HEK293 (cell line): ENCODE measurements around the gene CDK2.
A peak's percentile ranks its signal among the peaks of the same experiment; 100 is the strongest.
"Not testable (repeated sequence)": the region's sequence is repeated elsewhere in the genome, so short reads cannot be mapped to it uniquely, and the experiment has no call there.

Experiments
- CTCF ChIA-PET: fragments of 350-600 bp; formaldehyde crosslinking; extraction: SDS; loops from one replicate; lab custom pipeline; 2021; ENCODE audit warnings: antibody characterized with exemption; lab: Yijun Ruan, JAX
- POLR2A ChIA-PET: fragments of 300-600 bp; formaldehyde crosslinking; extraction: SDS; loops from one replicate; lab custom pipeline; 2020; ENCODE audit warnings: antibody characterized with exemption, inconsistent platforms; lab: Yijun Ruan, JAX
- H3K27ac ChIP-seq: fragments of 200-500 bp; sonication (Bioruptor generic); 2 replicates; pipeline ENCODE4 v1.5.1; 2014; ENCODE audit warnings: low read depth, low read length, control low read depth, inconsistent platforms; ENCODE audit errors: extremely low read depth
- H3K36me3 ChIP-seq, 2 experiments: fragments of 200-500 bp in 1 of 2; sonication (Bioruptor generic) in 1 of 2; 1 replicate in 1 of 2; 2 replicates in 1 of 2; pipeline ENCODE4 v1.5.1; 2014 to 2017; ENCODE audit warnings: inconsistent platforms in 2 of 2, low read length in 2 of 2; ENCODE audit not compliant: control insufficient read depth in 2 of 2, insufficient read depth in 1 of 2
- H3K4me1 ChIP-seq: fragments of 200-500 bp; sonication (Bioruptor generic); 2 replicates; pipeline ENCODE4 v1.5.1; 2014; ENCODE audit warnings: mild to moderate bottlenecking, low read length, inconsistent platforms; ENCODE audit not compliant: control insufficient read depth, insufficient read depth
- H3K4me3 ChIP-seq: 2 replicates; pipeline ENCODE4 v1.5.1; 2011; ENCODE audit warnings: low read depth, mild to moderate bottlenecking, control low read depth, low read length, moderate library complexity
- H3K9me3 ChIP-seq: fragments of 200-500 bp; sonication (Bioruptor generic); 2 replicates; pipeline ENCODE4 v1.5.1; 2014; ENCODE audit warnings: low read depth, low read length, inconsistent platforms; ENCODE audit not compliant: control insufficient read depth, insufficient read depth
- BCL11A ChIP-seq: fragments of 450-650 bp; formaldehyde crosslinking; IDR thresholded peaks from 2 replicates; pipeline ENCODE4 v1.5.1; 2016; ENCODE audit warnings: low read depth, missing biosample characterization, missing genetic modification characterization
- YY1 ChIP-seq: fragments of 450-650 bp; formaldehyde crosslinking; IDR thresholded peaks from 2 replicates; pipeline ENCODE4 v1.5.1; 2018; ENCODE audit warnings: missing biosample characterization, missing genetic modification characterization
- ZFP3 ChIP-seq: fragments of 450-650 bp; formaldehyde crosslinking; IDR thresholded peaks from 2 replicates; pipeline ENCODE4 v1.5.1; 2016; ENCODE audit warnings: low read depth, missing biosample characterization, missing genetic modification characterization
- ZNF23 ChIP-seq: fragments of 450-650 bp; formaldehyde crosslinking; IDR thresholded peaks from 2 replicates; pipeline ENCODE4 v1.5.1; 2016; ENCODE audit warnings: missing biosample characterization, missing genetic modification characterization, borderline replicate concordance
- ZNF514 ChIP-seq: fragments of 450-650 bp; formaldehyde crosslinking; IDR thresholded peaks from 2 replicates; pipeline ENCODE4 v1.5.1; 2016; ENCODE audit warnings: missing biosample characterization, missing genetic modification characterization
- ZNF521 ChIP-seq: fragments of 450-650 bp; formaldehyde crosslinking; IDR thresholded peaks from 2 replicates; pipeline ENCODE4 v1.5.1; 2017; ENCODE audit warnings: missing biosample characterization, mild to moderate bottlenecking, missing genetic modification characterization
- ZNF529 ChIP-seq: fragments of 450-650 bp; formaldehyde crosslinking; IDR thresholded peaks from 2 replicates; pipeline ENCODE4 v1.5.1; 2017; ENCODE audit warnings: missing genetic modification characterization, missing biosample characterization; ENCODE audit not compliant: insufficient replicate concordance
- ZNF677 ChIP-seq: fragments of 450-650 bp; IDR thresholded peaks from 2 replicates; pipeline ENCODE4 v1.5.0; 2018; ENCODE audit warnings: missing biosample characterization, mild to moderate bottlenecking, missing genetic modification characterization, moderate library complexity
- ZNF791 ChIP-seq: fragments of 450-650 bp; formaldehyde crosslinking; IDR thresholded peaks from 2 replicates; pipeline ENCODE4 v1.5.1; 2016; ENCODE audit warnings: missing biosample characterization, missing genetic modification characterization
- TF ChIP-seq, protein P1 (sequence below): fragments of 450-650 bp; formaldehyde crosslinking; IDR thresholded peaks from 2 replicates; pipeline ENCODE4 v1.5.1; 2016; ENCODE audit warnings: missing biosample characterization, missing genetic modification characterization
- TF ChIP-seq, protein P2 (sequence below): fragments of 450-650 bp; formaldehyde crosslinking; IDR thresholded peaks from 2 replicates; pipeline ENCODE4 v1.5.1; 2016; ENCODE audit warnings: missing biosample characterization, missing genetic modification characterization
- TF ChIP-seq, protein P3 (sequence below): fragments of 450-650 bp; formaldehyde crosslinking; IDR thresholded peaks from 2 replicates; pipeline ENCODE4 v1.5.1; 2016; ENCODE audit warnings: missing biosample characterization, missing genetic modification characterization
- TF ChIP-seq, protein P4 (sequence below): sonication (generic); formaldehyde crosslinking; IDR thresholded peaks from 2 replicates; pipeline ENCODE4 v1.8.1; 2022; ENCODE audit warnings: mild to moderate bottlenecking, moderate library complexity, missing genetic modification reagents
- TF ChIP-seq, protein P5 (sequence below): fragments of 450-650 bp; formaldehyde crosslinking; IDR thresholded peaks from 2 replicates; pipeline ENCODE4 v1.5.1; 2017; ENCODE audit warnings: missing biosample characterization, missing genetic modification characterization

The CDK2 gene

DNA sequence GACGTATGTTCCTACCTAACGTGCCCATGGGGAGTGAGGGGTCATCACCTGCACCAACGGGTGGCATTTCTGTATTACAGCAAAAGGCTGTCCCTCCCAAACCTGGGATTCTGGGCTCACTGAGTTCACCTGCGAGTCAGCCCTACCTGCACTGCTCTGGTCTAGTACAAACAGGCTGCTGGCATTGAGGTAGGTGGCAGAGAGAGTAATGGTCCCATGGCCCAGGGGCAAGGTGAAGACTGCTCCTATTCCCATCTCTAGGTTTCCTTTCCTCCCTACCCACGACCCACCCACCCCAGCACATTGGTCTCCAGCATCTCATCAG is 30.9 kb downstream of the CDK2 start:
- ChIA-PET POLR2A (interaction anchor here (0.8 to 3.3 kb wide), 15 partner anchors 9 to 318 kb away, joined by 3 to 48 read pairs (median 3); partner anchors contain the start of genes CNPY2, PA2G4, RAB5B and RNF41), CTCF (interaction anchor here (0.6 to 4.8 kb wide), 17 partner anchors 9 to 259 kb away, joined by 3 to 46 read pairs (median 12); partner anchors contain the start of genes PA2G4, RAB5B and SMARCC2)
- peaks cover 14 to 37% of the 10 kb centered on the region in 2 experiments for H3K36me3 ChIP-seq
- TF ChIP-seq BCL11A = peak; percentile 13; the same call in 1 of the 2 replicates
- TF ChIP-seq, protein P1, sequence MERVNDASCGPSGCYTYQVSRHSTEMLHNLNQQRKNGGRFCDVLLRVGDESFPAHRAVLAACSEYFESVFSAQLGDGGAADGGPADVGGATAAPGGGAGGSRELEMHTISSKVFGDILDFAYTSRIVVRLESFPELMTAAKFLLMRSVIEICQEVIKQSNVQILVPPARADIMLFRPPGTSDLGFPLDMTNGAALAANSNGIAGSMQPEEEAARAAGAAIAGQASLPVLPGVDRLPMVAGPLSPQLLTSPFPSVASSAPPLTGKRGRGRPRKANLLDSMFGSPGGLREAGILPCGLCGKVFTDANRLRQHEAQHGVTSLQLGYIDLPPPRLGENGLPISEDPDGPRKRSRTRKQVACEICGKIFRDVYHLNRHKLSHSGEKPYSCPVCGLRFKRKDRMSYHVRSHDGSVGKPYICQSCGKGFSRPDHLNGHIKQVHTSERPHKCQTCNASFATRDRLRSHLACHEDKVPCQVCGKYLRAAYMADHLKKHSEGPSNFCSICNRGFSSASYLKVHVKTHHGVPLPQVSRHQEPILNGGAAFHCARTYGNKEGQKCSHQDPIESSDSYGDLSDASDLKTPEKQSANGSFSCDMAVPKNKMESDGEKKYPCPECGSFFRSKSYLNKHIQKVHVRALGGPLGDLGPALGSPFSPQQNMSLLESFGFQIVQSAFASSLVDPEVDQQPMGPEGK (tag by site-specific recombination) = peak; percentile 7; the same call in 1 of the 2 replicates
- TF ChIP-seq, protein P2, sequence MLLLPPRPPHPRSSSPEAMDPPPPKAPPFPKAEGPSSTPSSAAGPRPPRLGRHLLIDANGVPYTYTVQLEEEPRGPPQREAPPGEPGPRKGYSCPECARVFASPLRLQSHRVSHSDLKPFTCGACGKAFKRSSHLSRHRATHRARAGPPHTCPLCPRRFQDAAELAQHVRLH (tag by site-specific recombination) = no peak
- no peaks in the 10 kb centered on the region for H3K9me3 ChIP-seq
- no peaks in the 10 kb centered on the region; the same call in 1 of the 2 replicates for H3K4me1 ChIP-seq
- peak overlapping the region; percentile 65 for H3K4me3 ChIP-seq
- peak overlapping the region; percentile 38; the same call in 1 of the 2 replicates for H3K27ac ChIP-seq

DNA sequence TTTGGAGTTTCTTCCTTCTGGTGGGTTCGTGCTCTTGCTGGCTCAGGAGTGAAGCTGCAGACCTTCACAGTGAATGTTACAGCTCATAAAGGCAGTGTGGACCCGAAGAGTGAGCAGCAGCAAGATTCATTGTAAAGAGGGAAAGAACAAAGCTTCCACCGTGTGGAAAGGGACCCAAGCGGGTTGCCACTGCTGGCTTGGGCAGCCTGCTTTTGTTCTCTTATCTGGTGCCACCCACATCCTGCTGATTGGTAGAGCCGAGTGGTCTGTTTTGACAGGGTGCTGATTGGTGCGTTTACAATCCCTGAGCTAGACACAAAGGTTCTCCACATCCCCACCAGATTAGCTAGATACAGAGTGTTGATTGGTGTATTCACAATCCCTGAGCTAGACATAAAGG is 32.9 kb downstream of the CDK2 start:
- POLR2A ChIA-PET, H3K4me3 ChIP-seq, H3K4me1 ChIP-seq, H3K27ac ChIP-seq, H3K9me3 ChIP-seq: not testable (repeated sequence)
- peaks cover 0 to 33% of the 10 kb centered on the region in 2 experiments for H3K36me3 ChIP-seq
- CTCF ChIA-PET = interaction anchor here (1.2 to 4.8 kb wide), 2 partner anchors 30 to 40 kb away, joined by 7 to 46 read pairs; no protein-coding TSS in a partner anchor

DNA sequence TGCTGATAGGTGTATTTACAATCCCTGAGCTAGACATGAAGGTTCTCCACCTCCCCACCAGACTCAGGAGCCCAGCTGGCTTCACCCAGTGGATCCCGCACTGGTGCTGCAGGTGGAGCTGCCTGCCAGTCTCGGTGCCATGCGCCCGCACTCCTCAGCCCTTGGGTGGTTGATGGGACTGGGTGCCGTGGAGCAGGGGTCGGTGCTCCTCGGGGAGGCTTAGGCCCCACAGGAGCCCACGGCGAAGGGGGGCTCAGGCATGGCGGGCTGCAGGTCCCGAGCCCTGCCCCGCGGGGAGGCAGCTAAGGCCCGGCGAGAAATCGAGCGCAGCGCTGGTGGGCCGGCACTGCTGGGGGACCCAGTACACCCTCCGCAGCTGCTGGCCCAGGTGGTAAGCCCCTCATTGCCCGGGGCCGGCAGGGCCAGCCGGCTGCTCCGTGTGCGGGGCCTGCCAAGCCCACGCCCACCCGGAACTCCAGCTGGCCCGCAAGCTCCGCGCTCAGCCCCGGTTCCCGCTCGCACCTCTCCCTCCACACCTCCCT is 33.4 kb downstream of the CDK2 start:
- H3K9me3 ChIP-seq, H3K27ac ChIP-seq, H3K4me3 ChIP-seq, H3K4me1 ChIP-seq, POLR2A ChIA-PET: not testable (repeated sequence)
- peaks cover 0 to 34% of the 10 kb centered on the region in 2 experiments; a peak in 2 of 3 replicates for H3K36me3 ChIP-seq
- CTCF ChIA-PET = interaction anchor here (0.6 to 4.8 kb wide), 2 partner anchors 39 to 91 kb away, joined by 4 to 46 read pairs; no protein-coding TSS in a partner anchor

DNA sequence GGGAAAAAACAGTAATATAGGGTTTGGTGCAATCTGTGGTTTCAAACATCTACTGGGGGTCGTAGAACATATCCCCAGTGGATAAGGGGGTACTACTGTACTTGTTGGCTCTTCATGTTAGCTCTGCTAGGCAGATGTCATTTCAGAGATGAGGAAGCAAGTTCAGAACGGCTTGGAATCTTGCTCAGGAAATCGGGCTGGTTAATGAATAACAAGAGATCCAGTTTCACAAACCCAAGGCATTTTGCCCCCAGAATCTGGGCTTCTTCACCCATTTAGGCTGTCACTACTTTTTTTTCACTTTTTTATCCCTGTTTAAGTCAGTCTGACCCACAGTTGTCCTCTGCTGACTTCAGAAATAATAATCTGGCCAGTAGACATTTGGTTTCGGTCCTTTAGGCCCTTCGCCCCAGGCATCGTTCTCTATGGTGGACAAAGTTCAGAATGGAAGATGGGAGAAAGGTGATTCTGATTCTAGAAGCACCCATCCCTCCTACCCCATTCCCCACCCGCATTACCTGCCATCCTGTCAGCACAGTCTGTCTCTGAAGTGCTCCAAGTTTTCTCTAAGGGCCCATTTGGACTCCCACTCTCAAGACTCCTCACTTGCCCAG is 35.0 kb downstream of the CDK2 start:
- H3K27ac ChIP-seq = no peak overlapping the region
- ChIA-PET POLR2A (no interaction called here), CTCF (interaction anchor here (1.1 kb wide), 1 partner anchor 12 kb away, joined by 3 read pairs; no protein-coding TSS in a partner anchor)
- H3K4me1 ChIP-seq = no peaks in the 10 kb centered on the region; the same call in 1 of the 2 replicates
- no peak overlapping the region for H3K4me3 ChIP-seq
- TF ChIP-seq, protein P3, sequence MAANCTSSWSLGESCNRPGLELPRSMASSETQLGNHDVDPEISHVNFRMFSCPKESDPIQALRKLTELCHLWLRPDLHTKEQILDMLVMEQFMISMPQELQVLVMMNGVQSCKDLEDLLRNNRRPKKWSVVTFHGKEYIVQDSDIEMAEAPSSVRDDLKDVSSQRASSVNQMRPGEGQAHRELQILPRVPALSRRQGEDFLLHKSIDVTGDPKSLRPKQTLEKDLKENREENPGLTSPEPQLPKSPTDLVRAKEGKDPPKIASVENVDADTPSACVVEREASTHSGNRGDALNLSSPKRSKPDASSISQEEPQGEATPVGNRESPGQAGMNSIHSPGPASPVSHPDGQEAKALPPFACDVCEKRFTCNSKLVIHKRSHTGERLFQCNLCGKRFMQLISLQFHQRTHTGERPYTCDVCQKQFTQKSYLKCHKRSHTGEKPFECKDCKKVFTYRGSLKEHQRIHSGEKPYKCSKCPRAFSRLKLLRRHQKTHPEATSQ (tag by site-specific recombination) = no peak
- TF ChIP-seq, protein P4, sequence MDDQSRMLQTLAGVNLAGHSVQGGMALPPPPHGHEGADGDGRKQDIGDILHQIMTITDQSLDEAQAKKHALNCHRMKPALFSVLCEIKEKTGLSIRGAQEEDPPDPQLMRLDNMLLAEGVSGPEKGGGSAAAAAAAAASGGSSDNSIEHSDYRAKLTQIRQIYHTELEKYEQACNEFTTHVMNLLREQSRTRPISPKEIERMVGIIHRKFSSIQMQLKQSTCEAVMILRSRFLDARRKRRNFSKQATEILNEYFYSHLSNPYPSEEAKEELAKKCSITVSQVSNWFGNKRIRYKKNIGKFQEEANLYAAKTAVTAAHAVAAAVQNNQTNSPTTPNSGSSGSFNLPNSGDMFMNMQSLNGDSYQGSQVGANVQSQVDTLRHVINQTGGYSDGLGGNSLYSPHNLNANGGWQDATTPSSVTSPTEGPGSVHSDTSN = no peak
- TF ChIP-seq ZNF23 (tag by site-specific recombination) = no peak
- no peak for TF ChIP-seq ZNF529
- TF ChIP-seq YY1 = no peak
- no peak for TF ChIP-seq ZNF521
- TF ChIP-seq ZNF791 (tag by site-specific recombination) = no peak
- TF ChIP-seq ZNF514 (tag by site-specific recombination) = no peak
- TF ChIP-seq ZFP3 (tag by site-specific recombination) = no peak
- no peak for TF ChIP-seq ZNF677 (tag by site-specific recombination)
- TF ChIP-seq, protein P5, sequence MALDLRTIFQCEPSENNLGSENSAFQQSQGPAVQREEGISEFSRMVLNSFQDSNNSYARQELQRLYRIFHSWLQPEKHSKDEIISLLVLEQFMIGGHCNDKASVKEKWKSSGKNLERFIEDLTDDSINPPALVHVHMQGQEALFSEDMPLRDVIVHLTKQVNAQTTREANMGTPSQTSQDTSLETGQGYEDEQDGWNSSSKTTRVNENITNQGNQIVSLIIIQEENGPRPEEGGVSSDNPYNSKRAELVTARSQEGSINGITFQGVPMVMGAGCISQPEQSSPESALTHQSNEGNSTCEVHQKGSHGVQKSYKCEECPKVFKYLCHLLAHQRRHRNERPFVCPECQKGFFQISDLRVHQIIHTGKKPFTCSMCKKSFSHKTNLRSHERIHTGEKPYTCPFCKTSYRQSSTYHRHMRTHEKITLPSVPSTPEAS (tag by site-specific recombination) = no peak
- H3K36me3 ChIP-seq = peaks cover 0 to 29% of the 10 kb centered on the region in 2 experiments; a peak in 2 of 3 replicates
- no peaks in the 10 kb centered on the region for H3K9me3 ChIP-seq

DNA sequence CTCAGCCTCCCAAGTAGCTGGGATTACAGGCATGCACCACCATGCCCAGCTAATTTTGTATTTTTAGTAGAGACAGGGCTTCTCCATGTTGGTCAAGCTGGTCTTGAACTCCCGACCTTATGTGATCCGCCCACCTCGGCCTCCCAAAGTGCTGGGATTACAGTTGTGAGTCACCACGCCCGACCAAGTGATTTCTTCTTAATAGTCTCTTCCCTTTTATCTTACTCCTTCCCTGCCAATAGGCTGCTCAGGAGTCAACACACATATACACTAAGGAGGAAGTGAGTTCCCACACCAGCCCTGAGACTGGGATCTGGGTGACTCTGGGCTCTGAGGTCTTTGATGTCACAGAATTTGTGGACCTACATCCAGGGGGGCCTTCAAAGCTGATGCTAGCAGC is 36.7 kb downstream of the CDK2 start:
- H3K27ac ChIP-seq, H3K4me1 ChIP-seq, H3K9me3 ChIP-seq, H3K4me3 ChIP-seq, POLR2A ChIA-PET: not testable (repeated sequence)
- CTCF ChIA-PET = interaction anchor here (0.7 to 1.2 kb wide), 2 partner anchors 26 to 37 kb away, joined by 3 to 5 read pairs; no protein-coding TSS in a partner anchor
- H3K36me3 ChIP-seq = peaks cover 0 to 29% of the 10 kb centered on the region in 2 experiments; a peak in 2 of 3 replicates
